Prostate gland (tissue), 2 donors: Measurements from ENCODE around the gene EVPLL.

Experiments
- POLR2A ChIP-seq: fragments of 450-650 bp; IDR thresholded peaks from one replicate; pipeline ENCODE4 v1.6.1; 2016; ENCODE audit warnings: antibody characterized with exemption, mild to moderate bottlenecking
- POLR2AphosphoS5 ChIP-seq: sonication (generic); formaldehyde crosslinking; IDR thresholded peaks from one replicate; pipeline ENCODE4 v1.6.1; 2017; ENCODE audit warnings: antibody characterized with exemption
- TF ChIP-seq, protein P1 (sequence below), 4 experiments: fragments of 200-600 bp in 2 of 4; fragments of 450-650 bp in 2 of 4; sonication (generic) in 2 of 4; IDR thresholded peaks; 1 replicate in 3 of 4; 2 replicates in 1 of 4; pipeline ENCODE4 v1.5.1; 2016 to 2019; ENCODE audit warnings: antibody characterized with exemption in 4 of 4, mild to moderate bottlenecking in 2 of 4, moderate library complexity in 2 of 4

DNA sequence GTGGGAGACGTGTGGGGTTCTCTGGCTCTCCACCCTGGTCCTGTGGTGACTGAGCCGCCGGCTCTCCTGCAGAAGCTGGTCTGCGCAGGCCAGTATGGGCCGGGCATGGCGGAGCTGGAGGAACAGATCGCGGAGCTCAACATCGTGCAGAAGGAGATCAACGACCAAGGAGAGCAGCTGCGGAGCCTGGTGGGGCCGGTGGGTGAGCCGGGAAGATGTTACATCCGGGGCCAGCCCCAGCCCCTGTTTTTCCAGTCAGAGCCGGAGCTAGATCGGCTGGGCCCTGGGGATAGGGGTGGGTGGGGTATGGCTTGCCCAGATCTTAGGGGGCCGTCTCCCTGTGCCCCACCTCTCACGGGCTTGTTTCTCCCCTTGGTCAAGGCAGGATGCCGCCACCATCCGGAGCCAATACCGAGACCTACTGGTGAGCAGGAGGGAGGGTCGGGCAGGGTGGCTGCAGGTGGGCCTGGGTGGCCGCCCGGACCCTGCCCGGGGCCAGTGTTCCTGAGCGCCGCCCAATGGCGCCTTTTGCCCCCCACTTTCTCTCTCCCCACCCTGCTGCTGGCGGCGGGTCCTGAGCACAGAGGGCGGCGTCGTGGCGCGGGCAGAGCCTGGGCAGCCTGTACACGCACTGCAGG, 5.0 kb downstream of the EVPLL start:
- TF ChIP-seq, protein P1, sequence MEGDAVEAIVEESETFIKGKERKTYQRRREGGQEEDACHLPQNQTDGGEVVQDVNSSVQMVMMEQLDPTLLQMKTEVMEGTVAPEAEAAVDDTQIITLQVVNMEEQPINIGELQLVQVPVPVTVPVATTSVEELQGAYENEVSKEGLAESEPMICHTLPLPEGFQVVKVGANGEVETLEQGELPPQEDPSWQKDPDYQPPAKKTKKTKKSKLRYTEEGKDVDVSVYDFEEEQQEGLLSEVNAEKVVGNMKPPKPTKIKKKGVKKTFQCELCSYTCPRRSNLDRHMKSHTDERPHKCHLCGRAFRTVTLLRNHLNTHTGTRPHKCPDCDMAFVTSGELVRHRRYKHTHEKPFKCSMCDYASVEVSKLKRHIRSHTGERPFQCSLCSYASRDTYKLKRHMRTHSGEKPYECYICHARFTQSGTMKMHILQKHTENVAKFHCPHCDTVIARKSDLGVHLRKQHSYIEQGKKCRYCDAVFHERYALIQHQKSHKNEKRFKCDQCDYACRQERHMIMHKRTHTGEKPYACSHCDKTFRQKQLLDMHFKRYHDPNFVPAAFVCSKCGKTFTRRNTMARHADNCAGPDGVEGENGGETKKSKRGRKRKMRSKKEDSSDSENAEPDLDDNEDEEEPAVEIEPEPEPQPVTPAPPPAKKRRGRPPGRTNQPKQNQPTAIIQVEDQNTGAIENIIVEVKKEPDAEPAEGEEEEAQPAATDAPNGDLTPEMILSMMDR (IDR thresholded peaks at IDR 0.05): no peak
- TF ChIP-seq POLR2A (no peak), POLR2AphosphoS5 (no peak)
